GM12874 (cell line): ENCODE data around the gene CHL1.

Source experiments
- CTCF ChIP-seq: IDR thresholded peaks from 2 replicates; pipeline ENCODE4 v1.5.1; 2011; ENCODE audit warnings: low read depth, mild to moderate bottlenecking, control low read depth, low read length, moderate library complexity; ENCODE audit not compliant: insufficient read depth

The CHL1 gene

GRCh38 chr3:196311-197148 is at the start of gene CHL1:
Gene CHL1 (plus strand): TSS chr3:196763. CDS start chr3:319777, 123,014 bp downstream.
- no peak for TF ChIP-seq CTCF

- no peak for TF ChIP-seq CTCF
Observed at GRCh38 chr3:151614-152189, 44.9 kb upstream of the CHL1 start.

GRCh38 chr3:159974-160373 is 36.6 kb upstream of the CHL1 start:
- TF ChIP-seq CTCF = no peak

GRCh38 chr3:166071-166470 is 30.5 kb upstream of the CHL1 start:
- no peak for TF ChIP-seq CTCF

GRCh38 chr3:166799-167198 is 29.8 kb upstream of the CHL1 start:
- TF ChIP-seq CTCF = no peak

GRCh38 chr3:173886-174285 is 22.7 kb upstream of the CHL1 start:
- TF ChIP-seq CTCF = no peak

GRCh38 chr3:184976-185375 is 11.6 kb upstream of the CHL1 start:
- no peak for TF ChIP-seq CTCF
